H9 (cell line): Measurements from ENCODE around the gene ERAL1. TPM values are rescaled to one million over a fixed set of nuclear protein-coding genes. Genes with fewer than 3 reads are reported as not detected.

Experiments
- DNase-seq: peaks from one replicate; pipeline ENCODE4 v3.0.0-alpha.2; 2017
- H2AFZ ChIP-seq: one replicate; pipeline ENCODE4 v1.6.1; 2013; ENCODE audit warnings: mild to moderate bottlenecking, low read length, control low read depth, moderate library complexity
- H2AK5ac ChIP-seq: 2 replicates; pipeline ENCODE4 v1.6.1; 2013; ENCODE audit warnings: low read length, control low read depth, mixed read lengths; ENCODE audit not compliant: insufficient read length
- H2BK120ac ChIP-seq: one replicate; pipeline ENCODE4 v1.6.1; 2013; ENCODE audit warnings: low read depth, mild to moderate bottlenecking, low read length, control low read depth, inconsistent platforms; ENCODE audit not compliant: poor library complexity, severe bottlenecking
- H2BK12ac ChIP-seq: 2 replicates; pipeline ENCODE4 v1.6.1; 2013; ENCODE audit warnings: low read length, control low read depth, mixed read lengths, low read depth; ENCODE audit not compliant: insufficient read length
- H2BK15ac ChIP-seq: 2 replicates; pipeline ENCODE4 v1.6.1; 2013; ENCODE audit warnings: low read depth, low read length, control low read depth
- H2BK20ac ChIP-seq: one replicate; pipeline ENCODE4 v1.6.1; 2013; ENCODE audit warnings: low read depth, mild to moderate bottlenecking, low read length, control low read depth, inconsistent platforms; ENCODE audit not compliant: poor library complexity, severe bottlenecking
- H2BK5ac ChIP-seq: 2 replicates; pipeline ENCODE4 v1.6.1; 2013; ENCODE audit warnings: low read length, control low read depth, mixed read lengths; ENCODE audit not compliant: insufficient read length
- H3K14ac ChIP-seq: 2 replicates; pipeline ENCODE4 v1.6.1; 2013; ENCODE audit warnings: low read length, control low read depth; ENCODE audit not compliant: insufficient read depth
- H3K18ac ChIP-seq: 2 replicates; pipeline ENCODE4 v1.6.1; 2013; ENCODE audit warnings: low read depth, mild to moderate bottlenecking, mixed read lengths, low read length, control low read depth; ENCODE audit not compliant: insufficient read length
- H3K23ac ChIP-seq: 2 replicates; pipeline ENCODE4 v1.6.1; 2013; ENCODE audit warnings: low read length, control low read depth, mixed read lengths, low read depth; ENCODE audit not compliant: insufficient read length
- H3K23me2 ChIP-seq: 2 replicates; pipeline ENCODE4 v1.6.1; 2013; ENCODE audit warnings: low read depth, mild to moderate bottlenecking, mixed read lengths, low read length, control low read depth; ENCODE audit not compliant: insufficient read length, poor library complexity, severe bottlenecking
- H3K27ac ChIP-seq: 2 replicates; pipeline ENCODE4 v1.5.1; 2013; ENCODE audit warnings: low read length, control low read depth, mixed read lengths, low read depth; ENCODE audit not compliant: insufficient read length
- H3K27me3 ChIP-seq: 2 replicates; pipeline ENCODE4 v1.6.1; 2013; ENCODE audit warnings: low read length, control low read depth, inconsistent platforms; ENCODE audit not compliant: insufficient read depth
- H3K4ac ChIP-seq: 2 replicates; pipeline ENCODE4 v1.6.1; 2013; ENCODE audit warnings: low read depth, mild to moderate bottlenecking, control low read depth, inconsistent platforms, low read length, moderate library complexity
- H3K4me1 ChIP-seq: 2 replicates; pipeline ENCODE4 v1.6.1; 2013; ENCODE audit warnings: low read length, control low read depth, inconsistent platforms; ENCODE audit not compliant: insufficient read depth
- H3K4me2 ChIP-seq: 2 replicates; pipeline ENCODE4 v1.6.1; 2013; ENCODE audit warnings: low read length, control low read depth, mixed read lengths; ENCODE audit not compliant: insufficient read length, insufficient read depth
- H3K56ac ChIP-seq: 2 replicates; pipeline ENCODE4 v1.6.1; 2013; ENCODE audit warnings: low read depth, mild to moderate bottlenecking, mixed read lengths, low read length, control low read depth; ENCODE audit not compliant: insufficient read length
- H3K79me1 ChIP-seq: 2 replicates; pipeline ENCODE4 v1.6.1; 2013; ENCODE audit warnings: low read depth, mild to moderate bottlenecking, moderate library complexity, low read length, control low read depth, inconsistent platforms; ENCODE audit not compliant: insufficient read depth, poor library complexity, severe bottlenecking
- H3K79me2 ChIP-seq: 2 replicates; pipeline ENCODE4 v1.6.1; 2013; ENCODE audit warnings: low read length, control low read depth, inconsistent platforms; ENCODE audit not compliant: insufficient read depth
- H3K9ac ChIP-seq: 2 replicates; pipeline ENCODE4 v1.6.1; 2013; ENCODE audit warnings: low read length, control low read depth, mixed read lengths; ENCODE audit not compliant: insufficient read length; ENCODE audit errors: extremely low read depth
- H3K9me3 ChIP-seq: one replicate; pipeline ENCODE4 v1.6.1; 2013; ENCODE audit warnings: low read depth, low read length, inconsistent platforms; ENCODE audit not compliant: control insufficient read depth
- H3T11ph ChIP-seq: one replicate; pipeline ENCODE4 v1.6.1; 2013; ENCODE audit warnings: mild to moderate bottlenecking, low read length, control low read depth, inconsistent platforms
- H4K20me1 ChIP-seq: one replicate; pipeline ENCODE4 v1.6.1; 2013; ENCODE audit not compliant: control insufficient read depth, insufficient read length, insufficient read depth
- H4K5ac ChIP-seq: 2 replicates; pipeline ENCODE4 v1.6.1; 2013; ENCODE audit warnings: low read depth, mild to moderate bottlenecking, mixed read lengths, low read length, control low read depth; ENCODE audit not compliant: insufficient read length
- H4K8ac ChIP-seq: replicated peaks from 2 replicates; pipeline ENCODE4 v1.6.1; 2013; ENCODE audit warnings: low read length, control low read depth, mixed read lengths, low read depth; ENCODE audit not compliant: insufficient read length
- H4K91ac ChIP-seq: 2 replicates; pipeline ENCODE4 v1.6.1; 2013; ENCODE audit warnings: low read depth, mild to moderate bottlenecking, moderate library complexity, mixed read lengths, low read length, control low read depth; ENCODE audit not compliant: insufficient read length
- H3K27ac Mint-ChIP-seq, 3 experiments: 2 replicates in 2 of 3; 3 replicates in 1 of 3; pipeline ENCODE4 v1.8.0; 2020 to 2021; ENCODE audit warnings: mixed read lengths in 3 of 3, mild to moderate bottlenecking in 1 of 3, moderate library complexity in 1 of 3
- H3K27me3 Mint-ChIP-seq: 2 replicates; pipeline ENCODE4 v1.8.0; 2021; ENCODE audit warnings: low read depth, mild to moderate bottlenecking, moderate library complexity, mixed read lengths
- H3K36me3 Mint-ChIP-seq, 3 experiments: 2 replicates in 2 of 3; 3 replicates in 1 of 3; pipeline ENCODE4 v1.8.0; 2020 to 2021; ENCODE audit warnings: low read depth in 3 of 3, mixed read lengths in 3 of 3; ENCODE audit not compliant: insufficient read depth in 1 of 3
- H3K4me1 Mint-ChIP-seq, 2 experiments: 2 replicates each; pipeline ENCODE4 v1.8.0; 2020; ENCODE audit warnings: mixed read lengths in 2 of 2
- H3K4me3 Mint-ChIP-seq, 2 experiments: 2 replicates in 1 of 2; 3 replicates in 1 of 2; pipeline ENCODE4 v1.8.0; 2020 to 2021; ENCODE audit warnings: mild to moderate bottlenecking in 2 of 2, mixed read lengths in 2 of 2, moderate library complexity in 1 of 2
- H3K9me3 Mint-ChIP-seq, 2 experiments: 2 replicates in 1 of 2; 3 replicates in 1 of 2; pipeline ENCODE4 v1.8.0; 2020; ENCODE audit warnings: mild to moderate bottlenecking in 2 of 2, mixed read lengths in 2 of 2, moderate library complexity in 1 of 2
- CTCF ChIP-seq: fragments of 200-600 bp; sonication (generic); conservative IDR thresholded peaks from 3 replicates; pipeline ENCODE4 v1.8.0; 2021; ENCODE audit warnings: antibody characterized with exemption, mild to moderate bottlenecking
- WGBS: extraction: QIAGEN DNeasy Blood & Tissue Kit; methylation state at CpG from one replicate; pipeline ENCODE4 v1.1.7; 2013; ENCODE audit warnings: missing lambda C conversion rate, low lambda C conversion rate, mixed read lengths; ENCODE audit not compliant: insufficient read length; ENCODE audit errors: extremely low coverage; 5-methylcytosine and 5-hydroxymethylcytosine counted together
- total RNA-seq: library from RNA; stranded (reverse); gene quantifications from 2 replicates; pipeline ENCODE4 v1.2.1, GENCODE V29; 2021

The ERAL1 gene
- total RNA-seq, 1 experiment from 2014 or later = 67.8 TPM

- Mint-ChIP-seq H3K4me1 (peaks cover 14 to 19% of the 10 kb centered on the region in 2 experiments), H3K27me3 (peaks cover 12% of the 10 kb centered on the region), H3K36me3 (peaks cover 0 to 3% (median 0%) of the 10 kb centered on the region in 3 experiments; a peak in 1 of 7 replicates), H3K27ac (no peak overlapping the region; a peak in 2 of 7 replicates), H3K9me3 (no peaks in the 10 kb centered on the region), H3K4me3 (no peak overlapping the region)
- H2BK12ac ChIP-seq = no peak overlapping the region
- no peak overlapping the region for H3K27ac ChIP-seq
- no peak for DNase-seq
- no peaks in the 10 kb centered on the region; the same call in 1 of the 2 replicates for H3K4me1 ChIP-seq
- H3K27me3 ChIP-seq = no peaks in the 10 kb centered on the region
- H3K18ac ChIP-seq = no peak overlapping the region
- H2BK20ac ChIP-seq = no peak overlapping the region
- H3K4me2 ChIP-seq = no peak overlapping the region
- no peak overlapping the region for H3K4ac ChIP-seq
- H2AK5ac ChIP-seq = no peak overlapping the region
- no peaks in the 10 kb centered on the region for H3K23me2 ChIP-seq
- no peak overlapping the region for H2AFZ ChIP-seq
- H2BK120ac ChIP-seq = no peak overlapping the region
- H3K23ac ChIP-seq = no peak overlapping the region
- no peak overlapping the region for H4K91ac ChIP-seq
- H3K9ac ChIP-seq = no peak overlapping the region
- no peak overlapping the region for H3K14ac ChIP-seq
- H3K56ac ChIP-seq = no peak overlapping the region
- H2BK15ac ChIP-seq = no peak overlapping the region
- no CpG with 5 or more reads among the region's 7 CpGs for WGBS
- no peaks in the 10 kb centered on the region for H3K79me1 ChIP-seq
- TF ChIP-seq CTCF = no peak
- no peak overlapping the region for H4K8ac ChIP-seq
- H2BK5ac ChIP-seq = no peak overlapping the region
- no peak overlapping the region for H3T11ph ChIP-seq
- H3K9me3 ChIP-seq = no peaks in the 10 kb centered on the region
- no peaks in the 10 kb centered on the region for H4K20me1 ChIP-seq
- H3K79me2 ChIP-seq = no peaks in the 10 kb centered on the region
- no peak overlapping the region for H4K5ac ChIP-seq
Measured at GRCh38 chr17:28867276-28867675, 12.5 kb downstream of the ERAL1 start.
